Measurements from ENCODE around the gene VWC2.
A peak's percentile ranks its signal among the peaks of the same experiment; 100 is the strongest.
"Not testable (repeated sequence)": the region's sequence is repeated elsewhere in the genome, so short reads cannot be mapped to it uniquely, and the experiment has no call there.

The VWC2 gene

GRCh38 chr7:49850921-49851613 is 77.6 kb downstream of the VWC2 start:
- Mint-ChIP-seq H3K27me3 (peaks cover 0 to 7% of the 10 kb centered on the region in 2 donors), H3K27ac (no peak overlapping the region), H3K4me3 (no peak overlapping the region), H3K4me1 (no peaks in the 10 kb centered on the region), H3K36me3 (no peaks in the 10 kb centered on the region), H3K9me3 (no peaks in the 10 kb centered on the region)
- ATAC-seq (replicated peaks) (no peak), DNase-seq (no peak)

- DNase-seq; H3K9me3 Mint-ChIP-seq; H3K4me3 Mint-ChIP-seq; H3K4me1 Mint-ChIP-seq; H3K36me3 Mint-ChIP-seq; H3K27ac Mint-ChIP-seq; H3K27me3 Mint-ChIP-seq; ATAC-seq (replicated peaks): not testable (repeated sequence)
These were observed 78.1 kb downstream of the VWC2 start for GRCh38 chr7:49851614-49851934.

- Mint-ChIP-seq H3K36me3 (no peaks in the 10 kb centered on the region), H3K9me3 (no peaks in the 10 kb centered on the region), H3K4me3 (no peak overlapping the region), H3K4me1 (no peaks in the 10 kb centered on the region), H3K27me3 (peaks cover 0 to 1% of the 10 kb centered on the region in 2 donors), H3K27ac (no peak overlapping the region)
- ATAC-seq (replicated peaks), result peak; percentile 60 to 72
- peak; percentile 4 for DNase-seq
These were observed 79.4 kb downstream of the VWC2 start for GRCh38 chr7:49852619-49853462.

GRCh38 chr7:49855281-49855980 is 82.0 kb downstream of the VWC2 start:
- H3K4me3 Mint-ChIP-seq, result no peak overlapping the region
- H3K27me3 Mint-ChIP-seq, result no peaks in the 10 kb centered on the region
- no peak for DNase-seq
- no peak overlapping the region for H3K27ac Mint-ChIP-seq
- ATAC-seq (replicated peaks), result no peak
- H3K4me1 Mint-ChIP-seq, result no peaks in the 10 kb centered on the region
- H3K36me3 Mint-ChIP-seq, result peaks cover 0 to 2% of the 10 kb centered on the region in 2 donors
- H3K9me3 Mint-ChIP-seq, result peaks cover 2 to 4% of the 10 kb centered on the region in 2 donors

GRCh38 chr7:49860293-49860692 is 86.9 kb downstream of the VWC2 start:
- DNase-seq (no peak), ATAC-seq (replicated peaks) (no peak)
- peaks cover 0 to 2% of the 10 kb centered on the region in 2 donors for H3K36me3 Mint-ChIP-seq
- no peaks in the 10 kb centered on the region for H3K4me1 Mint-ChIP-seq
- no peak overlapping the region for H3K4me3 Mint-ChIP-seq
- peaks cover 9 to 16% of the 10 kb centered on the region in 2 donors for H3K27me3 Mint-ChIP-seq
- H3K27ac Mint-ChIP-seq, result no peak overlapping the region
- peaks cover 3 to 4% of the 10 kb centered on the region in 2 donors for H3K9me3 Mint-ChIP-seq

GRCh38 chr7:49866076-49866735 is 92.8 kb downstream of the VWC2 start:
- Mint-ChIP-seq H3K36me3 (no peaks in the 10 kb centered on the region), H3K27me3 (peaks cover 13 to 19% of the 10 kb centered on the region in 2 donors), H3K9me3 (peaks cover 0 to 1% of the 10 kb centered on the region in 2 donors), H3K27ac (no peak overlapping the region), H3K4me1 (no peaks in the 10 kb centered on the region), H3K4me3 (no peak overlapping the region)
- ATAC-seq (replicated peaks) (no peak), DNase-seq (no peak)

DNA sequence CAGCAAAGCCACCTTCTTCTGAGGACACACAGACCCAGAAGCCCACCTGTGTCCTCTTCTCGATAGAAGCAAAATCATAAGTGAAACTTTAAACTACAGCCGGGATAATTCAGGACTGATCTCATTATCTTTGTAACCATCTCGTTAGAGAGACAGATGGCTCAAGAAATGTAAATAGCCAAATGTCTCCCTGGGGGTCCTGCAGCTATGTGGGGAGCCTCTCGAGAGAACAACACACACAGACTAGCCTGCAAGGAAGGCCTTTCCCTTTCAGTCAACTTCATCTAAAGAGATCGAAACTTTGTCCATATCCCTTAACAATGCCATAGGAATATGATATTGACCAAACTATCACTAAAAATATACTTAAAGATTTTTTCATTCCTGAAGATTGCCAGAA is 93.5 kb downstream of the VWC2 start:
- Mint-ChIP-seq H3K9me3 (peaks cover 0 to 1% of the 10 kb centered on the region in 2 donors), H3K36me3 (no peaks in the 10 kb centered on the region), H3K27ac (no peak overlapping the region), H3K4me3 (no peak overlapping the region), H3K27me3 (peaks cover 13 to 19% of the 10 kb centered on the region in 2 donors), H3K4me1 (no peaks in the 10 kb centered on the region)
- no peak for DNase-seq
- ATAC-seq (replicated peaks), result no peak

DNA sequence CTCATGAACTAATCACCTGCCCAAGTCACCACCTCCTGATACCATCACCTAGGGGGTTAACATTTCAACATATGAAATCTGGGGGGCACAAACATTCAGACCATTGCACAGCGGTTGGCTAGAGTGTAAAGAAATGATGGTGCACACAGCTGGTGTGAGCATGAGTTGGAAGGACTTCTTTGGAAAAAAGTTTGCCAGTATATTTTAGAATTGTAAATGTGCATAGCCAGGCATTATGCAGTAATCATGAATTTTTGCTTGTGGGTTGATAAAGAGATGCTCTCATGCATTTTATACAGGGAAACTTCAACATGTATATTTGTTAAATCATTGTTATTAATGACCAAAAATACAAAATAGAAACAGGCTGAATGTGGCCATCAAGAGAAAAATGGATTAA is 100.0 kb downstream of the VWC2 start:
- Mint-ChIP-seq H3K4me1 (no peaks in the 10 kb centered on the region), H3K9me3 (peaks cover 1 to 5% of the 10 kb centered on the region in 2 donors), H3K27ac (no peak overlapping the region), H3K4me3 (no peak overlapping the region), H3K27me3 (no peaks in the 10 kb centered on the region), H3K36me3 (no peaks in the 10 kb centered on the region)
- no peak for ATAC-seq (replicated peaks)
- DNase-seq, result no peak

DNA sequence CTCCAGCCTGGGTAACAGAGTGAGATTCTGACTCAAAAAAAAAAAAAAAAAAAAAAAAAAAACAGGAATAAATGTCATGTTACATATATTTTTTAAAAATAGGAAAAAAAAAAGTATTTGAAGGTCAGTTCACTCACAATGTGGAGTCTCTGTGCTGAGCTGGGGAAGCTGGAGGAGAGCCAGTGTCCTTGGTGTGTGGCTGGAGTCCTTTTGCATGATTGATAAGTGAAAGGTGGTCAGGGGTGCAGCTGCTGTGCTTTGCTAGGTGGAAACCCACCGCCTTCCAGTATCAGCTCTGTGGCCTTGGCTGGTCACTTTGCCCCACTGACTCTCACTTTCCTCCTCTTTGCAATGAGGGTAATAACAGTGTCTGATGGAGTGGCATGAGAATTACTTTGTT is 101.9 kb downstream of the VWC2 start:
- ATAC-seq (replicated peaks) (no peak), DNase-seq (no peak)
- H3K27me3 Mint-ChIP-seq, result no peaks in the 10 kb centered on the region
- no peaks in the 10 kb centered on the region for H3K36me3 Mint-ChIP-seq
- H3K9me3 Mint-ChIP-seq, result peaks cover 1 to 5% of the 10 kb centered on the region in 2 donors
- no peak overlapping the region for H3K27ac Mint-ChIP-seq
- no peaks in the 10 kb centered on the region for H3K4me1 Mint-ChIP-seq
- H3K4me3 Mint-ChIP-seq, result no peak overlapping the region

DNA sequence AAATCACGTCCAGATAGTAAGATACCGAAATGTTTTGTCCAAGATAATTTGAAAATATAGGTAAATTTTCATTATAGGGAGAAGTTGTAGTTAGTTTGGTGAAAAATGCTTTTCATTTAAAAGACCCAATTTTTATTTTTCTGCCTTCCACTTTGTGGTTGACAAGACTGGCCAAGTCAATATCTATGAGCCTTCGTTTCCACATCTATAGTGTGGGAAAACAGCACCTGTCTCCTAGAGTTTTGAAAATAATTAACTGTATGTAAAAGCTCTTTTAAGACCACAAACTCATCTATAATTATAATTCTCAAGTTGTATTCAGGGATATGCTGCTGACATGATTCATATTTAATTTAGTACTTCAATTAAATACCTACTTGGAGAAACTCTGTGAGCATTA is 102.8 kb downstream of the VWC2 start:
- peaks cover 1 to 5% of the 10 kb centered on the region in 2 donors for H3K9me3 Mint-ChIP-seq
- H3K27me3 Mint-ChIP-seq, result no peaks in the 10 kb centered on the region
- H3K4me3 Mint-ChIP-seq, result no peak overlapping the region
- no peaks in the 10 kb centered on the region for H3K36me3 Mint-ChIP-seq
- DNase-seq (no peak), ATAC-seq (replicated peaks) (no peak)
- H3K4me1 Mint-ChIP-seq, result no peaks in the 10 kb centered on the region
- H3K27ac Mint-ChIP-seq, result no peak overlapping the region

- Mint-ChIP-seq H3K9me3 (peaks cover 0 to 2% of the 10 kb centered on the region in 2 donors), H3K4me3 (no peak overlapping the region), H3K27ac (no peak overlapping the region), H3K36me3 (no peaks in the 10 kb centered on the region), H3K4me1 (no peaks in the 10 kb centered on the region), H3K27me3 (peaks cover 5 to 10% of the 10 kb centered on the region in 2 donors)
- DNase-seq (no peak), ATAC-seq (replicated peaks) (no peak)
These were observed 104.7 kb downstream of the VWC2 start for GRCh38 chr7:49878089-49878488.

DNA sequence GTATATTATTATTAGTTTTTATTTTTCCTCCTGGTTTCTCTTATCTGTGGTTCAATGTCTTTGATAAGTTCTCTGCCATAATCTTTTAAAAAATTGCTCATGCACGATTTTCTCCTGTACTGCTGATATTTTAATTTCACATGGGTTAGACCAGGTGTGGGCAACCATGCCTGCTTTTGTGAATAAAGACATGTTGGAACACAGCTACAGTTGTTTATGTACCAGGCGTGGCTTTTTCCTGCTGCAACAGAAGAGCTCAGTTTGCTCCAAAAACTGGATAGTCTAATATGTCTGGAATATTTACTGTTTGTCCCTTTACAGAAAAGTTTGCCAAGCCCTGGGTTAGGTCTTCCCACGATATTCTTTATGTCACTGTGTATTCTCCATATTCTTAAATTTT is 105.2 kb downstream of the VWC2 start:
- H3K9me3 Mint-ChIP-seq, result peaks cover 0 to 2% of the 10 kb centered on the region in 2 donors
- no peaks in the 10 kb centered on the region for H3K4me1 Mint-ChIP-seq
- no peaks in the 10 kb centered on the region for H3K36me3 Mint-ChIP-seq
- DNase-seq, result no peak
- peaks cover 5 to 10% of the 10 kb centered on the region in 2 donors for H3K27me3 Mint-ChIP-seq
- ATAC-seq (replicated peaks), result no peak
- no peak overlapping the region for H3K27ac Mint-ChIP-seq
- H3K4me3 Mint-ChIP-seq, result no peak overlapping the region

GRCh38 chr7:49883933-49884332 is 110.5 kb downstream of the VWC2 start:
- H3K4me1 Mint-ChIP-seq, result no peaks in the 10 kb centered on the region
- peaks cover 0 to 3% of the 10 kb centered on the region in 2 donors for H3K9me3 Mint-ChIP-seq
- H3K4me3 Mint-ChIP-seq, result no peak overlapping the region
- H3K36me3 Mint-ChIP-seq, result no peaks in the 10 kb centered on the region
- ATAC-seq (replicated peaks), result no peak
- DNase-seq, result no peak
- H3K27ac Mint-ChIP-seq, result no peak overlapping the region
- peaks cover 9 to 10% of the 10 kb centered on the region in 2 donors for H3K27me3 Mint-ChIP-seq

- H3K27me3 Mint-ChIP-seq, result peaks cover 9 to 10% of the 10 kb centered on the region in 2 donors
- H3K4me3 Mint-ChIP-seq, result no peak overlapping the region
- no peaks in the 10 kb centered on the region for H3K4me1 Mint-ChIP-seq
- H3K27ac Mint-ChIP-seq, result no peak overlapping the region
- H3K36me3 Mint-ChIP-seq, result no peaks in the 10 kb centered on the region
- ATAC-seq (replicated peaks) (no peak), DNase-seq (no peak)
- peaks cover 0 to 3% of the 10 kb centered on the region in 2 donors for H3K9me3 Mint-ChIP-seq
These were observed 112.3 kb downstream of the VWC2 start for GRCh38 chr7:49885593-49886285.

All from stimulated activated naive B cell treated with anti-CD40 and anti-IgM and Interleukin-4, amounts not matched to agents 10 μg/mL and 1 μg/mL and 100 μg/mL, for 72 hours (primary cell).